Esophagus muscularis mucosa (tissue), 4 donors: ENCODE data around the gene ATP5F1E.

Experiments used
- EP300 ChIP-seq: sonication (generic); formaldehyde crosslinking; IDR thresholded peaks from one replicate; pipeline ENCODE4 v1.6.1; 2017; ENCODE audit warnings: antibody characterized with exemption
- POLR2A ChIP-seq: fragments of 450-650 bp; IDR thresholded peaks from one replicate; pipeline ENCODE4 v1.6.1; 2017; ENCODE audit warnings: antibody characterized with exemption, moderate library complexity, mild to moderate bottlenecking, low read depth
- TF ChIP-seq, protein P1 (sequence below), 3 experiments: fragments of 200-600 bp in 2 of 3; fragments of 450-650 bp in 1 of 3; sonication (generic) in 2 of 3; IDR thresholded peaks; one replicate each; pipeline ENCODE4 v1.5.1; 2017 to 2019; ENCODE audit warnings: antibody characterized with exemption in 3 of 3, mild to moderate bottlenecking in 2 of 3, moderate library complexity in 1 of 3

DNA sequence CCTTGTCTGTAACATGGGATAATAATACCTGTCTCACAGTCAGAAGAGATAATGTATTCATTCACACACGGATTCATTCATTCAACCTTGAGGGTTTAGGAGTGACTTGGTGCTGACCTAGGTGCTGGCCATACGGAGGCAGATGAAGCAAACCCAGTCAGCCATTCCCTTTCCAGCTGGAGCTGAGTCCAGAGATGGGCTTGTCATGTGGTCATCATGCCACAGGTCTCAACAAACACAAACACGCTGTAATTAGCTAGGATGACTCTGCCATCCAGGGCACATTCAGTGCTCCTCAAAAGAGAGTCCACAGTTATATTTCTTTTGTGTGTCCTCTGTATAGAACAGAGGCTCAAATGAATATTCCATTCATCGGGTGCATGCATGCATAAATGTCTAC, 29.9 kb upstream of the ATP5F1E start:
- TF ChIP-seq, protein P1, sequence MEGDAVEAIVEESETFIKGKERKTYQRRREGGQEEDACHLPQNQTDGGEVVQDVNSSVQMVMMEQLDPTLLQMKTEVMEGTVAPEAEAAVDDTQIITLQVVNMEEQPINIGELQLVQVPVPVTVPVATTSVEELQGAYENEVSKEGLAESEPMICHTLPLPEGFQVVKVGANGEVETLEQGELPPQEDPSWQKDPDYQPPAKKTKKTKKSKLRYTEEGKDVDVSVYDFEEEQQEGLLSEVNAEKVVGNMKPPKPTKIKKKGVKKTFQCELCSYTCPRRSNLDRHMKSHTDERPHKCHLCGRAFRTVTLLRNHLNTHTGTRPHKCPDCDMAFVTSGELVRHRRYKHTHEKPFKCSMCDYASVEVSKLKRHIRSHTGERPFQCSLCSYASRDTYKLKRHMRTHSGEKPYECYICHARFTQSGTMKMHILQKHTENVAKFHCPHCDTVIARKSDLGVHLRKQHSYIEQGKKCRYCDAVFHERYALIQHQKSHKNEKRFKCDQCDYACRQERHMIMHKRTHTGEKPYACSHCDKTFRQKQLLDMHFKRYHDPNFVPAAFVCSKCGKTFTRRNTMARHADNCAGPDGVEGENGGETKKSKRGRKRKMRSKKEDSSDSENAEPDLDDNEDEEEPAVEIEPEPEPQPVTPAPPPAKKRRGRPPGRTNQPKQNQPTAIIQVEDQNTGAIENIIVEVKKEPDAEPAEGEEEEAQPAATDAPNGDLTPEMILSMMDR (IDR thresholded peaks at IDR 0.05) = no peak
- TF ChIP-seq POLR2A (no peak), EP300 (no peak)
